Measurements from ENCODE around the gene HS3ST4. TPM values are rescaled to one million over a fixed set of nuclear protein-coding genes. Genes with fewer than 3 reads are reported as not detected.
A peak's percentile ranks its signal among the peaks of the same experiment; 100 is the strongest.

The HS3ST4 gene
- total RNA-seq, 8 experiments from 2014 or later = 0.36 to 2.4 (median 1.3) TPM

GRCh38 chr16:25707982-25708583 lies 16.3 kb downstream of the HS3ST4 start:
- in situ Hi-C loops (cut with MboI; ENCODE audit: low pct_unique_long_range_greater_than_20kb in 2 of 9, low sequenced_read_pairs in 9 of 9, unreplicated experiment in 9 of 9) = no loop called here
- Histone ChIP-seq H3K4me3 (no peak overlapping the region), H3K27ac (no peak overlapping the region), H3K4me1 (replicated peaks in 1 of 2) (peaks cover 0 to 4% of the 10 kb centered on the region in 2 donors)
- ATAC-seq (replicated peaks in 6 of 8) = peak in 1 of 8 experiments; percentile 25
- WGBS, 10 experiments = 4 to 89% (median 52%) methylated on average over 1 to 3 of the region's 3 CpGs; no CpG with 5 or more reads in 1 of the 10 experiments

- ATAC-seq (replicated peaks in 6 of 8) = peak in 2 of 8 experiments; percentile 47 to 79
- H3K4me3 ChIP-seq = no peak overlapping the region
- in situ Hi-C loops (cut with MboI; ENCODE audit: low pct_unique_long_range_greater_than_20kb in 2 of 9, low sequenced_read_pairs in 9 of 9, unreplicated experiment in 9 of 9) = no loop called here
- H3K27ac ChIP-seq = no peak overlapping the region
- peaks cover 0 to 4% of the 10 kb centered on the region in 2 donors for H3K4me1 ChIP-seq (replicated peaks in 1 of 2)
- WGBS, 10 experiments = 0 to 67% (median 18%) methylated on average over 1 to 7 of the region's 7 CpGs; no CpG with 5 or more reads in 2 of the 10 experiments
Measured at GRCh38 chr16:25709213-25709612, 17.5 kb downstream of the HS3ST4 start.

GRCh38 chr16:25713785-25714570 lies 22.2 kb downstream of the HS3ST4 start:
- peak in 1 of 8 experiments; percentile 22 for ATAC-seq (replicated peaks in 6 of 8)
- in situ Hi-C loops (cut with MboI; ENCODE audit: low pct_unique_long_range_greater_than_20kb in 2 of 9, low sequenced_read_pairs in 9 of 9, unreplicated experiment in 9 of 9) = no loop called here
- H3K4me1 ChIP-seq (replicated peaks in 1 of 2) = peaks cover 0 to 4% of the 10 kb centered on the region in 2 donors
- no peak overlapping the region for H3K4me3 ChIP-seq
- H3K27ac ChIP-seq = no peak overlapping the region
- 7 to 91% (median 60%) methylated on average over 1 to 12 of the region's 13 CpGs for WGBS, 10 experiments

GRCh38 chr16:25716186-25716585 lies 24.4 kb downstream of the HS3ST4 start:
- Histone ChIP-seq H3K27ac (no peak overlapping the region), H3K4me3 (no peak overlapping the region), H3K4me1 (replicated peaks in 1 of 2) (no peaks in the 10 kb centered on the region)
- in situ Hi-C loops (cut with MboI; ENCODE audit: low pct_unique_long_range_greater_than_20kb in 2 of 9, low sequenced_read_pairs in 9 of 9, unreplicated experiment in 9 of 9) = no loop called here
- 19 to 100% (median 81%) methylated on average over 1 to 2 of the region's 2 CpGs; no CpG with 5 or more reads in 1 of the 10 experiments for WGBS, 10 experiments
- ATAC-seq (replicated peaks in 6 of 8) = no peak

- no peak overlapping the region for H3K4me3 ChIP-seq
- ATAC-seq (replicated peaks in 6 of 8) = peak in 2 of 8 experiments; percentile 34 to 86
- in situ Hi-C loops (cut with MboI; ENCODE audit: low pct_unique_long_range_greater_than_20kb in 2 of 9, low sequenced_read_pairs in 9 of 9, unreplicated experiment in 9 of 9) = no loop called here
- 0 to 93% (median 73%) methylated on average over 1 to 3 of the region's 3 CpGs; no CpG with 5 or more reads in 1 of the 10 experiments for WGBS, 10 experiments
- H3K4me1 ChIP-seq (replicated peaks in 1 of 2) = peaks cover 6 to 13% of the 10 kb centered on the region in 2 donors
- no peak overlapping the region for H3K27ac ChIP-seq
Measured at GRCh38 chr16:25721439-25721838, 29.7 kb downstream of the HS3ST4 start.

GRCh38 chr16:25726430-25727098 lies 34.8 kb downstream of the HS3ST4 start:
- H3K4me3 ChIP-seq = no peak overlapping the region
- H3K4me1 ChIP-seq (replicated peaks in 1 of 2) = peaks cover 11 to 24% of the 10 kb centered on the region in 2 donors
- H3K27ac ChIP-seq = no peak overlapping the region
- WGBS, 10 experiments = 0 to 80% (median 12%) methylated on average over 1 to 5 of the region's 5 CpGs; no CpG with 5 or more reads in 2 of the 10 experiments
- ATAC-seq (replicated peaks in 6 of 8) = peak; percentile 21 to 83 (median 64)
- in situ Hi-C loops (cut with MboI; ENCODE audit: low pct_unique_long_range_greater_than_20kb in 2 of 9, low sequenced_read_pairs in 9 of 9, unreplicated experiment in 9 of 9) = loop anchor here in 1 of 9 experiments (25.0 kb wide), 1 partner anchor 89 kb away; no protein-coding TSS in a partner anchor

- Histone ChIP-seq H3K4me1 (replicated peaks in 1 of 2) (peaks cover 11 to 27% of the 10 kb centered on the region in 2 donors), H3K4me3 (no peak overlapping the region), H3K27ac (no peak overlapping the region)
- in situ Hi-C loops (cut with MboI; ENCODE audit: low pct_unique_long_range_greater_than_20kb in 2 of 9, low sequenced_read_pairs in 9 of 9, unreplicated experiment in 9 of 9) = loop anchor here in 1 of 9 experiments (25.0 kb wide), 1 partner anchor 92 kb away; no protein-coding TSS in a partner anchor
- 1 to 92% (median 49%) methylated on average over 3 to 13 of the region's 15 CpGs for WGBS, 10 experiments
- peak in 1 of 8 experiments; percentile 14 for ATAC-seq (replicated peaks in 6 of 8)
Measured at GRCh38 chr16:25729188-25729915, 37.6 kb downstream of the HS3ST4 start.

GRCh38 chr16:25730396-25730795 lies 38.6 kb downstream of the HS3ST4 start:
- H3K4me3 ChIP-seq = no peak overlapping the region
- no peak overlapping the region for H3K27ac ChIP-seq
- H3K4me1 ChIP-seq (replicated peaks in 1 of 2) = peaks cover 11 to 30% of the 10 kb centered on the region in 2 donors
- in situ Hi-C loops (cut with MboI; ENCODE audit: low pct_unique_long_range_greater_than_20kb in 2 of 9, low sequenced_read_pairs in 9 of 9, unreplicated experiment in 9 of 9) = loop anchor here in 1 of 9 experiments (25.0 kb wide), 1 partner anchor 93 kb away; no protein-coding TSS in a partner anchor
- no peak for ATAC-seq (replicated peaks in 6 of 8)
- 0 to 83% (median 51%) methylated on average over 1 to 3 of the region's 3 CpGs for WGBS, 10 experiments

GRCh38 chr16:25734430-25735385 lies 42.9 kb downstream of the HS3ST4 start:
- peak in 5 of 8 experiments; percentile 23 to 93 (median 88) for ATAC-seq (replicated peaks in 6 of 8)
- WGBS, 10 experiments = 0 to 88% (median 60%) methylated on average over 1 of the region's 2 CpGs; no CpG with 5 or more reads in 7 of the 10 experiments
- in situ Hi-C loops (cut with MboI; ENCODE audit: low pct_unique_long_range_greater_than_20kb in 2 of 9, low sequenced_read_pairs in 9 of 9, unreplicated experiment in 9 of 9) = loop anchor here in 1 of 9 experiments (25.0 kb wide), 1 partner anchor 97 kb away; no protein-coding TSS in a partner anchor
- Histone ChIP-seq H3K4me1 (replicated peaks in 1 of 2) (peaks cover 0 to 10% of the 10 kb centered on the region in 2 donors), H3K4me3 (no peak overlapping the region), H3K27ac (no peak overlapping the region)

GRCh38 chr16:25735645-25736044 lies 43.9 kb downstream of the HS3ST4 start:
- Histone ChIP-seq H3K27ac (no peak overlapping the region), H3K4me1 (replicated peaks in 1 of 2) (peaks cover 0 to 10% of the 10 kb centered on the region in 2 donors), H3K4me3 (no peak overlapping the region)
- in situ Hi-C loops (cut with MboI; ENCODE audit: low pct_unique_long_range_greater_than_20kb in 2 of 9, low sequenced_read_pairs in 9 of 9, unreplicated experiment in 9 of 9) = loop anchor here in 1 of 9 experiments (25.0 kb wide), 1 partner anchor 98 kb away; no protein-coding TSS in a partner anchor
- ATAC-seq (replicated peaks in 6 of 8) = no peak
- WGBS, 10 experiments = 0 to 83% (median 50%) methylated on average over 1 of the region's 1 CpG; no CpG with 5 or more reads in 6 of the 10 experiments

- 0 to 100% (median 49%) methylated on average over 1 to 6 of the region's 7 CpGs; no CpG with 5 or more reads in 2 of the 10 experiments for WGBS, 10 experiments
- H3K4me3 ChIP-seq = no peak overlapping the region
- in situ Hi-C loops (cut with MboI; ENCODE audit: low pct_unique_long_range_greater_than_20kb in 2 of 9, low sequenced_read_pairs in 9 of 9, unreplicated experiment in 9 of 9) = loop anchor here in 1 of 9 experiments (25.0 kb wide), 1 partner anchor 110 kb away; no protein-coding TSS in a partner anchor
- no peak for ATAC-seq (replicated peaks in 6 of 8)
- H3K4me1 ChIP-seq (replicated peaks in 1 of 2) = peaks cover 9 to 19% of the 10 kb centered on the region in 2 donors
- H3K27ac ChIP-seq = no peak overlapping the region
Measured at GRCh38 chr16:25747160-25747758, 55.5 kb downstream of the HS3ST4 start.

Measured in motor neuron (in vitro differentiated cells).